NCI-H146 (cell line): ENCODE measurements around the gene RPL4.
"Not testable (repeated sequence)": the region's sequence is repeated elsewhere in the genome, so short reads cannot be mapped to it uniquely, and the experiment has no call there.

ENCODE experiments used
- DNase-seq: peaks from one replicate; lab custom pipeline; 2025; lab: John Stamatoyannopoulos, UW

RPL4 gene

GRCh38 chr15:66489179-66489791 is 15.4 kb downstream of the RPL4 start:
- no peak for DNase-seq

DNA sequence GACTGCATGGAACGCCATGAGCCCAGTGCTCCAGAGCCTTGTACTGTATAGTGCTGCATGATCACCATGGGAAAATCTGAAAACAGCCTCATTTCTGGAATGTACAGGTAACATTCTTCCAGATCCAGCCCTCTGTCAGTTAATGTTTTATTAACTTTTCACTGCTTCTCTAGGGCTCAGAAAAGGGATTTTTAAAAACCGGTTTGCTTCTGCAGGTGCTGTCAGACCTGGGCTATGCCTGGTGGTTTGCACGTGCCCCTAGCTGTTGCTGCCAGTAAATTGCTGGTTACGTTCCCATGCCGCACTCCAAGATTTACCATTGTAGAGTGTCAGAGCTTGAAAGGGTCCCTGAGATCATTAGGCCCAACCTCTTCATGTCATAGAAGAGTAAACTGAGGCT is 16.1 kb downstream of the RPL4 start:
- no peak for DNase-seq

DNA sequence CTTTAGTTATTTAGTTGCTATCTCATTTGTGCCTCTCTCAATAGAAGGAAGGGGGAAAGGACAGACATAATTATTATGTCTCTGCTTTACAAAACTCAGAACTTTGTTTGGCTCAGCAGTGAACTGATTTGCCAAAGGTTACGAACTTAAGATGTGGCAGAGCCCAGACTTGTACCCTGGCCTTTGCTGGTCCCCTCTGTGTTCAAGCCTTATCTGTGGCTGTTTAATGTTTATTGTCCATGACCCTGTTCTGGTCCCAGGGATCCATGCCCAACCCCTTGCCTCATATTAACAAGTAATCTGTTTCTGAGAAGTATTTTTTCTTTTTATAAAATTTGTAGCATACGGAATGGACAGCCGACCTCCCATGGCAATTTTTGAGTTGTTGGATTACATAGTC is 17.8 kb downstream of the RPL4 start:
- DNase-seq, result no peak

GRCh38 chr15:66484539-66485112 is 20.0 kb downstream of the RPL4 start:
- no peak for DNase-seq

GRCh38 chr15:66483131-66483566 is 21.5 kb downstream of the RPL4 start:
- peak; percentile 14 for DNase-seq

GRCh38 chr15:66482539-66482938 is 22.1 kb downstream of the RPL4 start:
- DNase-seq, result no peak

DNA sequence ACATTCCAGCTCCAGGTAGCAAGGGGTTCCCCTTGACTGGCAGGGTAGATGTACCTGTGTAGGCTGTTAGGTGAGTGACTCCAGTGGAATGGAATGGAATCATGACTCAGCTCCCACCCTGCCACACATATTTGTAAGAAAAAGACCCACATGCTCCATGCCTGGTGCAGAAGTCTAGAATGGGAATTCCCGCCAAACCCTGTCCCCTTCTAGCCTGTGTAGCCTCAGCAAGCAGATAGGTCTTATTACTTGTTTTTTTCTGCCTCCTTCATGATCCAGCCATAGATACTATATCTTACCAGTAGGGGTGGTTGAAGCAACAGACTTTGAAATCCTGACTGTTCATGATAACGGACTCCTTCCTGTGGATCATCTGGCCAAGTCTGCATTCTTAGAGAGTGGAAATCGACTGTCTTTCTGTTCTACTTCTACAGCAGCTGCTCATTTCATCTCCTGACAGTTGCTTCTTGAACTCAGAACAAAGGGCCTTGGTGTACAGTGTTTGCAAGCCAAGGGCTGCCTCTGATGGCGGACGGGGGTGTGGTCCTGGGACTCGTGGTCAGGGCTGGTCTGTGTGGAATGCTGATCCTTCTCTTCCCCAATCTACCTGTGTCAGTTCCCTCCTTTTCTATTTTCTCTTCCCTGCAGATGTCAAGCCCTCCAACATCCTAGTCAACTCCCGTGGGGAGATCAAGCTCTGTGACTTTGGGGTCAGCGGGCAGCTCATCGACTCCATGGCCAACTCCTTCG is 23.4 kb downstream of the RPL4 start:
- DNase-seq, result no peak

GRCh38 chr15:66480267-66480666 is 24.4 kb downstream of the RPL4 start:
- no peak for DNase-seq

- DNase-seq, result no peak
Measured at GRCh38 chr15:66477011-66477410, 27.6 kb downstream of the RPL4 start.

DNA sequence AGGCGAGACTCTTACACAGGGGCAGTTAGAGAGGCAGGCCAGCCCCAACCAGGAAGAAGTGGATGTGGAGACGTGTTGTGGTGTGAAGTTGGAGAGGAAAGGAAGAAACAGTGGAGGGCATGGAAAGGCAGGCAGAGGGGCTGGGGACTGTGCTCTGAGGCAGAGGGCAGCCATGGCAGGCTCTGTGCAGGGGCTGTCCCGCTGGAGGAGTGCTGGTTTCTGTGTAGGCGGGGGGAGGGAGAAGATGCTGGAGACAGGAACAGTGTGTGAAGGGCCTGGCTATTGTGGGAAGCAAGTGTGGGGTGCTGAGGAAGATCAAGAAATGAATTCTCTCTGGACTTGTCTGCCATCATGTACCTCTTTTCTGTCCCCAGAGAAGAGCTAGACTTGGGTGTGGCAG is 28.1 kb downstream of the RPL4 start:
- DNase-seq, result no peak

- DNase-seq, result no peak
Measured at GRCh38 chr15:66474963-66475362, 29.7 kb downstream of the RPL4 start.

DNA sequence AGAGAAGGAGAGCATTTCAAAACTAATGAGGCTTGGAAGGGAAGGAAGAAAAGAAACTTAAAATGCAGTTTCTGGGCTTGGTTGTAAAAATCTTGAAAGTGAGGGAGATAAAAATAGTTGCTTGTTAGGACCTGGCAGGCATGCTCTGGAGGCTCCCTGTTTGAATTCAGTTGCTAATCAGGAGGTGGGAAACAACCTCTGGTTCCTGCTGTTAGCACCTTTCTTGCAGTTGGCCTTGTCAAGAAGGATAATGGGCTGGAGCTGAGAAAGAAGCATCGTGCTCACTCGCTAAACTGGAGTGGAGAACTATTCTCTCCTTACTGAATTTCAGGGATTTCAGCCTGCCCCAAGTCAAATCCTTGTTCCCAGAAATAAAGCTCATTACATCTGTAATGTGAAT is 30.5 kb downstream of the RPL4 start:
- no peak for DNase-seq

- no peak for DNase-seq
Measured at GRCh38 chr15:66472176-66472999, 32.3 kb downstream of the RPL4 start.

- not testable (repeated sequence) for DNase-seq
Measured at GRCh38 chr15:66470825-66471224, 33.8 kb downstream of the RPL4 start.

GRCh38 chr15:66467162-66468040 is 37.3 kb downstream of the RPL4 start:
- DNase-seq, result not testable (repeated sequence)

DNA sequence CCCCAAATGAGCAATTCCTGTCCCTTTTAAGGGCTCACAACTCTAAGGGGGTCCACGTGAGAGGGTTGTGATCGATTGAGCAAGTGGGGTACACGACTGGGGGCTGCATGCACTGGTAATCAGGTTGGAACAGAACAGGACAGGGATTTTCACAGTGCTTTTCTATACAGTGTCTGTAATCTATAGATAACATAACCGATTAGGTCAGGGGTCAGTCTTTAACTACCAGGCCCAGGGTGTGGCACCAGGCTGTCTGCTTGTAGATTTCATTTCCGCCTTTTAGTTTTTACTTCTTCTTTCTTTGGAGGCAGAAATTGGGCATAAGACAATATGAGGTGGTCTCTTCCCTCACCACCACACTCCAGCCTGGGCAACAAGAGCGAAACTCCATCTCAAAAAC is 39.4 kb downstream of the RPL4 start:
- not testable (repeated sequence) for DNase-seq

- no peak for DNase-seq
Measured at GRCh38 chr15:66462627-66463026, 42.0 kb downstream of the RPL4 start.

- no peak for DNase-seq
Measured at GRCh38 chr15:66461917-66462316, 42.7 kb downstream of the RPL4 start.

DNA sequence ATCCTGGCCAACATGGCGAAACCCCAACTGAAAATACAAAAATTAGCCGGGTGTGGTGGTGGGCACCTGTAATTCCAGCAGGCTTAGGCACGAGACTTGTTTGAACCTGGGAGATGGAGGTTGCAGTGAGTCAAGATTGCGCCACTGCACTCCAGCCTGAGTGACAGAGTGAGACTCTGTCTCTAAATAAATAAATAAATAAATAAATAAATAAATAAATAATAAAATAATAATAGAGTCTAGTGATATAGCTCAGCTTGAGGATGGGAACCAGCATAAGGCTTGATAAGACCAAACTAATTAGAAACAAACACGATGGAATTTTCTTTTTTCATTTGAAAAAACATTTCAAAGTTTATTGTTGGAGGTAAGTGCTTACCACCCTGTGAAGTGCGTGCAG is 43.4 kb downstream of the RPL4 start:
- DNase-seq, result not testable (repeated sequence)

GRCh38 chr15:66459818-66460615 is 44.6 kb downstream of the RPL4 start:
- no peak for DNase-seq

GRCh38 chr15:66456211-66456610 is 48.4 kb downstream of the RPL4 start:
- no peak for DNase-seq
